Fibroblast of mammary gland (primary cell): ENCODE measurements around the gene SLC9A5.

ENCODE experiments used
- DNase-seq: peaks from one replicate; pipeline ENCODE4 v3.0.0-alpha.2; 2010; ENCODE audit warnings: low read depth
- H3K4me3 ChIP-seq: 2 replicates; pipeline ENCODE4 v1.5.1; 2011; ENCODE audit warnings: low read depth, mild to moderate bottlenecking, low read length, moderate library complexity; ENCODE audit not compliant: control insufficient read depth
- TF ChIP-seq, protein P1 (sequence below): conservative IDR thresholded peaks from 2 replicates; pipeline ENCODE4 v1.5.1; 2011; ENCODE audit warnings: low read depth, low read length, inconsistent platforms; ENCODE audit not compliant: control insufficient read depth, insufficient read depth

SLC9A5 gene

GRCh38 chr16:67241008-67241900 lies 7.5 kb upstream of the SLC9A5 start:
- DNase-seq = peak; percentile 93
- TF ChIP-seq, protein P1, sequence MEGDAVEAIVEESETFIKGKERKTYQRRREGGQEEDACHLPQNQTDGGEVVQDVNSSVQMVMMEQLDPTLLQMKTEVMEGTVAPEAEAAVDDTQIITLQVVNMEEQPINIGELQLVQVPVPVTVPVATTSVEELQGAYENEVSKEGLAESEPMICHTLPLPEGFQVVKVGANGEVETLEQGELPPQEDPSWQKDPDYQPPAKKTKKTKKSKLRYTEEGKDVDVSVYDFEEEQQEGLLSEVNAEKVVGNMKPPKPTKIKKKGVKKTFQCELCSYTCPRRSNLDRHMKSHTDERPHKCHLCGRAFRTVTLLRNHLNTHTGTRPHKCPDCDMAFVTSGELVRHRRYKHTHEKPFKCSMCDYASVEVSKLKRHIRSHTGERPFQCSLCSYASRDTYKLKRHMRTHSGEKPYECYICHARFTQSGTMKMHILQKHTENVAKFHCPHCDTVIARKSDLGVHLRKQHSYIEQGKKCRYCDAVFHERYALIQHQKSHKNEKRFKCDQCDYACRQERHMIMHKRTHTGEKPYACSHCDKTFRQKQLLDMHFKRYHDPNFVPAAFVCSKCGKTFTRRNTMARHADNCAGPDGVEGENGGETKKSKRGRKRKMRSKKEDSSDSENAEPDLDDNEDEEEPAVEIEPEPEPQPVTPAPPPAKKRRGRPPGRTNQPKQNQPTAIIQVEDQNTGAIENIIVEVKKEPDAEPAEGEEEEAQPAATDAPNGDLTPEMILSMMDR = no peak
- no peak overlapping the region for H3K4me3 ChIP-seq

DNA sequence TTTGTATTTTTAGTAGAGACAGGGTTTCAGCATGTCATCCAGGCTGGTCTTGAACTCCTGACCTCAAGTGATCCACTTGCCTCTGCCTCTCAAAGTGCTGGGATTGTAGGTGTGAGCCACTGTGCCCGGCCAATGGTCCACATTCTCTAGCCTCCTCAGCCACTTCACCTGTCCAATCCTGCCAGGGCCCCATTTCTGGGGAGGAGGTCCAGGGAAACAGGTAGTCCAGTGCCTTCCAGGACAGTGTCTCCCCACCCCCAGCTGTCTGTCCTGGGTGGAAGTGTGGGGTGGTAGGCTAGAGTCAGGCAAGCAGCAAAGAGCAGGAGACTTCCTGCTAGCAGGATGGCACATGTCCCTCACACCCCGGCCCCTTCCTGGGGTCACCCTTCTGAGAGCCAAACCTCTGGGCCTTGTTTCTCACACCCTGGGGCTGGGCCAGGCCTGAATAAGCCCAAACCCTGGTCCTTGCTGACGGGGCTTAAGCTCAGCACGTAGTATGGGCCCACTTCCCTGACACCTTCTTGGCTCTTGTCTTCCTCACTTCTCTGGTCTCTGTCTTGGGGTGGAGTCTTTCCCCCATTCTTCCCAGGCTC lies 6.5 kb upstream of the SLC9A5 start:
- H3K4me3 ChIP-seq = no peak overlapping the region
- no peak for DNase-seq
- TF ChIP-seq, protein P1 = no peak

- TF ChIP-seq, protein P1 = no peak
- DNase-seq = no peak
- H3K4me3 ChIP-seq = no peak overlapping the region
These were observed 5.3 kb upstream of the SLC9A5 start for GRCh38 chr16:67243481-67243880.

GRCh38 chr16:67244387-67245185 lies 4.2 kb upstream of the SLC9A5 start:
- DNase-seq = peak; percentile 94
- TF ChIP-seq, protein P1 = no peak
- H3K4me3 ChIP-seq = peak overlapping the region; percentile 89

DNA sequence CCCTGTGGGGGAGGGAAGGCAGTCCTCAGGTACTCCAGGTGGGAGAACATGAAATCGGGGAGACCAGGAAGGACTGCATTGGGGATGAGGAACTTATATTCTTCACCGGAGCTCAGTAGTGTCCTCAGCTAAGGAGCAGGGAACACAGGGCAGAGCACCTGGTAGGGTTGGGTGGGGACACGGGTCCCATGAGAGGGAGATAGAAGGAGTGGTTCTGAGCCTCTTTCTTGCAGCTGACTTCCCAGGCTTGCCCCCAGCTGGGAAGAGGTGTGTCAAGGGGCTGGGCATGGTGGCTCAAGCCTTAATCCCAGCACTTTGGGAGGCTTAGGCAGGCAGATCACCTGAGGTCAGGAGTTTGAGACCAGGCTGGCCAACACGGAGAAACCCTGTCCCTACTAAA lies 3.6 kb upstream of the SLC9A5 start:
- TF ChIP-seq, protein P1 = no peak
- no peak for DNase-seq
- peak overlapping the region; percentile 89 for H3K4me3 ChIP-seq

GRCh38 chr16:67245674-67246080 lies 3.1 kb upstream of the SLC9A5 start:
- TF ChIP-seq, protein P1 = no peak
- H3K4me3 ChIP-seq = peak overlapping the region; percentile 89
- DNase-seq = no peak
